PC-9 (cell line): ENCODE data around the gene CIAPIN1.

Source experiments
- CTCF ChIP-seq: fragments of 200-600 bp; sonication (generic); conservative IDR thresholded peaks from 2 replicates; pipeline ENCODE4 v1.6.1; 2017; ENCODE audit warnings: mixed run types, antibody characterized with exemption, mild to moderate bottlenecking, moderate library complexity
- EZH2 ChIP-seq: fragments of 200-600 bp; sonication (generic); IDR thresholded peaks from 2 replicates; pipeline ENCODE4 v1.8.0; 2017; ENCODE audit warnings: antibody characterized with exemption, low read depth

- TF ChIP-seq CTCF (no peak), EZH2 (no peak)
These were observed 37.4 kb upstream of the CIAPIN1 start for GRCh38 chr16:57484515-57485005.
